Stimulated activated CD8-positive, alpha-beta memory T cell treated with anti-CD3 and anti-CD28 coated beads, Interleukin-4, amount 100 ng/mL, for 4 hours (primary cell): ENCODE results near the gene ZDHHC3.

ENCODE experiments used
- DNase-seq, 2 donors: peaks; one replicate each; pipeline ENCODE4 v3.0.0-alpha.2; 2020; ENCODE audit warnings: low read depth in 2 of 2, low spot score in 1 of 2

Gene ZDHHC3

GRCh38 chr3:44899683-44900367, 76.1 kb downstream of the ZDHHC3 start:
- DNase-seq = no peak

GRCh38 chr3:44896440-44896839, 79.5 kb downstream of the ZDHHC3 start:
- DNase-seq = no peak

GRCh38 chr3:44894485-44894884, 81.5 kb downstream of the ZDHHC3 start:
- DNase-seq = no peak

- no peak for DNase-seq
These were observed 82.9 kb downstream of the ZDHHC3 start for GRCh38 chr3:44893097-44893496.

- DNase-seq = no peak
These were observed 83.3 kb downstream of the ZDHHC3 start for GRCh38 chr3:44892689-44893088.

GRCh38 chr3:44890852-44891251, 85.1 kb downstream of the ZDHHC3 start:
- no peak for DNase-seq

GRCh38 chr3:44890258-44890657, 85.7 kb downstream of the ZDHHC3 start:
- no peak for DNase-seq

- DNase-seq = no peak
These were observed 88.9 kb downstream of the ZDHHC3 start for GRCh38 chr3:44887101-44887500.

GRCh38 chr3:44886561-44886960, 89.4 kb downstream of the ZDHHC3 start:
- DNase-seq = no peak

- no peak for DNase-seq
These were observed 90.4 kb downstream of the ZDHHC3 start for GRCh38 chr3:44885618-44886017.

- no peak for DNase-seq
These were observed 92.0 kb downstream of the ZDHHC3 start for GRCh38 chr3:44883999-44884431.

- DNase-seq = no peak
These were observed 92.6 kb downstream of the ZDHHC3 start for GRCh38 chr3:44883213-44883955.

GRCh38 chr3:44880284-44880683, 95.7 kb downstream of the ZDHHC3 start:
- no peak for DNase-seq

GRCh38 chr3:44877333-44877732, 98.6 kb downstream of the ZDHHC3 start:
- DNase-seq = no peak

GRCh38 chr3:44875596-44875995, 100.4 kb downstream of the ZDHHC3 start:
- DNase-seq = no peak
